Endodermal cell (in vitro differentiated cells): ENCODE results near the gene PRR36. TPM values are rescaled to one million over a fixed set of nuclear protein-coding genes. Genes with fewer than 3 reads are reported as not detected.

Source experiments
- DNase-seq: peaks from one replicate; pipeline ENCODE4 v3.0.0-alpha.2; 2017
- H3K27ac ChIP-seq: 2 replicates; pipeline ENCODE4 v1.5.1; 2013; ENCODE audit warnings: mild to moderate bottlenecking, low read depth, low read length, moderate library complexity
- H3K27me3 ChIP-seq: 2 replicates; pipeline ENCODE4 v1.6.1; 2013; ENCODE audit warnings: mild to moderate bottlenecking, low read length, moderate library complexity; ENCODE audit not compliant: insufficient read depth, control insufficient read depth, poor library complexity, severe bottlenecking
- H3K36me3 ChIP-seq: 2 replicates; pipeline ENCODE4 v1.7.0; 2013; ENCODE audit warnings: mild to moderate bottlenecking, low read length, moderate library complexity; ENCODE audit not compliant: control insufficient read depth, insufficient read depth
- H3K4me1 ChIP-seq: one replicate; pipeline ENCODE4 v1.7.0; 2013; ENCODE audit warnings: low read length; ENCODE audit not compliant: control insufficient read depth, insufficient read depth
- H3K4me3 ChIP-seq: 2 replicates; pipeline ENCODE4 v1.5.1; 2013; ENCODE audit warnings: mild to moderate bottlenecking, low read length, moderate library complexity
- H3K9ac ChIP-seq: 2 replicates; pipeline ENCODE4 v1.6.1; 2013; ENCODE audit warnings: mild to moderate bottlenecking, low read length, moderate library complexity; ENCODE audit not compliant: poor library complexity, severe bottlenecking; ENCODE audit errors: extremely low read depth
- H3K9me3 ChIP-seq: 2 replicates; pipeline ENCODE4 v1.6.1; 2013; ENCODE audit warnings: mild to moderate bottlenecking, low read length, moderate library complexity; ENCODE audit not compliant: control insufficient read depth
- H3K27ac Mint-ChIP-seq: 2 replicates; pipeline ENCODE4 v1.8.0; 2020; ENCODE audit warnings: mixed read lengths
- H3K27me3 Mint-ChIP-seq: 2 replicates; pipeline ENCODE4 v1.8.0; 2021; ENCODE audit warnings: mild to moderate bottlenecking, mixed read lengths; ENCODE audit not compliant: insufficient read depth
- H3K36me3 Mint-ChIP-seq: 2 replicates; pipeline ENCODE4 v1.8.0; 2020; ENCODE audit warnings: low read depth, mixed read lengths
- H3K4me1 Mint-ChIP-seq: 2 replicates; pipeline ENCODE4 v1.8.0; 2020; ENCODE audit warnings: mixed read lengths
- H3K4me3 Mint-ChIP-seq: 2 replicates; pipeline ENCODE4 v1.8.0; 2020; ENCODE audit warnings: mild to moderate bottlenecking, moderate library complexity, mixed read lengths
- H3K9me3 Mint-ChIP-seq: 2 replicates; pipeline ENCODE4 v1.8.0; 2020; ENCODE audit warnings: mild to moderate bottlenecking, mixed read lengths
- CTCF ChIP-seq: fragments of 200-600 bp; sonication (generic); conservative IDR thresholded peaks from 2 replicates; pipeline ENCODE4 v1.5.0; 2021; ENCODE audit warnings: antibody characterized with exemption, mild to moderate bottlenecking
- WGBS, 2 experiments: methylation state at CpG; one replicate each; pipeline versions ENCODE4 v1.1.5 to v1.1.7; 2013; ENCODE audit warnings: missing lambda C conversion rate in 2 of 2, mixed read lengths in 1 of 2; ENCODE audit not compliant: insufficient coverage in 1 of 2, insufficient read length in 1 of 2; 5-methylcytosine and 5-hydroxymethylcytosine counted together
- total RNA-seq, 2 donors: library from RNA; stranded (reverse); fragmentation: NEBNext Ultra II Directional in 1 of 2; extraction: Animal tissue kit (Norgen Biotek cat#: 25700) in 1 of 2; gene quantifications; 2 replicates in 1 of 2; 3 replicates in 1 of 2; pipeline ENCODE4 v1.2.1, GENCODE V29; 2021

Gene PRR36
- total RNA-seq, 2 donors from 2014 or later, result 9.5 to 20.2 TPM

GRCh38 chr19:7852851-7853769, 21.1 kb downstream of the PRR36 start:
- Histone ChIP-seq H3K36me3 (no peaks in the 10 kb centered on the region), H3K27me3 (peaks cover 12% of the 10 kb centered on the region), H3K9ac (no peak overlapping the region), H3K4me1 (peaks cover 3% of the 10 kb centered on the region), H3K27ac (no peak overlapping the region), H3K9me3 (no peaks in the 10 kb centered on the region), H3K4me3 (no peak overlapping the region)
- peak; percentile 97 for DNase-seq
- Mint-ChIP-seq H3K36me3 (no peaks in the 10 kb centered on the region), H3K4me3 (no peak overlapping the region), H3K4me1 (peaks cover 3% of the 10 kb centered on the region), H3K9me3 (no peaks in the 10 kb centered on the region), H3K27me3 (peaks cover 32% of the 10 kb centered on the region), H3K27ac (peak overlapping the region; percentile 64)
- TF ChIP-seq CTCF, result peak; percentile 98
- 24 to 33% methylated on average over 31 to 45 of the region's 45 CpGs for WGBS, 2 experiments

- H3K9ac ChIP-seq, result no peak overlapping the region
- Mint-ChIP-seq H3K4me1 (peaks cover 3% of the 10 kb centered on the region), H3K27me3 (peaks cover 28% of the 10 kb centered on the region), H3K9me3 (no peaks in the 10 kb centered on the region), H3K4me3 (no peak overlapping the region), H3K27ac (no peak overlapping the region), H3K36me3 (no peaks in the 10 kb centered on the region)
- peaks cover 5% of the 10 kb centered on the region for H3K27me3 ChIP-seq
- H3K4me3 ChIP-seq, result no peak overlapping the region
- H3K36me3 ChIP-seq, result no peaks in the 10 kb centered on the region
- no peaks in the 10 kb centered on the region for H3K9me3 ChIP-seq
- H3K27ac ChIP-seq, result peak overlapping the region; percentile 17
- WGBS, 2 experiments, result 84 to 86% methylated on average over 15 to 26 of the region's 26 CpGs
- no peak for DNase-seq
- peaks cover 3% of the 10 kb centered on the region for H3K4me1 ChIP-seq
- no peak for TF ChIP-seq CTCF
These were observed 22.3 kb downstream of the PRR36 start for GRCh38 chr19:7851623-7852500.

GRCh38 chr19:7850945-7851622, 23.1 kb downstream of the PRR36 start:
- H3K27me3 Mint-ChIP-seq, result peaks cover 22% of the 10 kb centered on the region
- Histone ChIP-seq H3K27me3 (no peaks in the 10 kb centered on the region), H3K4me1 (peaks cover 3% of the 10 kb centered on the region), H3K9me3 (no peaks in the 10 kb centered on the region), H3K36me3 (no peaks in the 10 kb centered on the region), H3K27ac (no peak overlapping the region), H3K4me3 (no peak overlapping the region), H3K9ac (no peak overlapping the region)
- peaks cover 3% of the 10 kb centered on the region for H3K4me1 Mint-ChIP-seq
- no peak for TF ChIP-seq CTCF
- H3K9me3 Mint-ChIP-seq, result no peaks in the 10 kb centered on the region
- WGBS, 2 experiments, result 86 to 87% methylated on average over 6 to 18 of the region's 19 CpGs
- no peak overlapping the region for H3K27ac Mint-ChIP-seq
- DNase-seq, result no peak
- no peak overlapping the region for H3K4me3 Mint-ChIP-seq
- H3K36me3 Mint-ChIP-seq, result no peaks in the 10 kb centered on the region
